HepG2 (cell line): ENCODE data around the gene RPSA. TPM values are rescaled to one million over a fixed set of nuclear protein-coding genes. Genes with fewer than 3 reads are reported as not detected.
A peak's percentile ranks its signal among the peaks of the same experiment; 100 is the strongest.

Experiments used
- ATAC-seq: fragments of 200-7000 bp; cut with Tn5 transposase; 3 replicates; pipeline ENCODE4 v1.9.1; 2020; ENCODE audit warnings: mild to moderate bottlenecking, moderate library complexity
- BruUV-seq: library from RNA; stranded (reverse); fragments of 400-500 nt; replicated peaks from 2 replicates; lab custom pipeline; 2021; lab: Mats Ljungman, UMichigan
- CTCF ChIA-PET: fragments of 300-600 bp; formaldehyde crosslinking; extraction: SDS; loops from one replicate; lab custom pipeline; 2021; ENCODE audit warnings: low total read pairs, inconsistent platforms, low intra/inter-chr PET ratio; lab: Yijun Ruan, JAX
- POLR2A ChIA-PET: fragments of 350-600 bp; sonication (Branson Sonifier 250); formaldehyde crosslinking; loops from one replicate; lab custom pipeline; 2020; ENCODE audit warnings: antibody characterized with exemption, inconsistent platforms; lab: Yijun Ruan, JAX
- DNase-seq: peaks from one replicate; pipeline ENCODE4 v3.0.0-alpha.2; 2015; ENCODE audit warnings: low spot score
- FAIRE-seq: peaks from 3 replicates; lab custom pipeline; 2011; peaks lifted over from hg19 to GRCh38; lab: Jason Lieb, UNC
- H2AFZ ChIP-seq: one replicate; pipeline ENCODE4 v1.6.1; 2011; ENCODE audit warnings: low read length, inconsistent platforms
- H3K27ac ChIP-seq: fragments of 300-600 bp; 3 replicates; pipeline ENCODE4 v1.8.0; 2011; ENCODE audit warnings: mixed run types, mild to moderate bottlenecking, mixed read lengths, low read length, inconsistent platforms; ENCODE audit not compliant: insufficient read depth; ENCODE audit errors: extremely low read length
- H3K27me3 ChIP-seq, 2 experiments: fragments of 200-600 bp in 1 of 2; 2 replicates in 1 of 2; 3 replicates in 1 of 2; pipeline versions ENCODE4 v1.6.0 to v1.8.0; 2011; ENCODE audit warnings: low read length in 2 of 2, mild to moderate bottlenecking in 2 of 2, moderate library complexity in 2 of 2, inconsistent platforms in 1 of 2; ENCODE audit not compliant: insufficient read depth in 2 of 2, control insufficient read depth in 1 of 2
- H3K36me3 ChIP-seq, 2 experiments: fragments of 200-600 bp in 1 of 2; replicated peaks in 1 of 2; 2 replicates in 1 of 2; 3 replicates in 1 of 2; pipeline versions ENCODE4 v1.5.1 to v1.8.0; 2011; ENCODE audit warnings: low read length in 2 of 2, inconsistent platforms in 1 of 2; ENCODE audit not compliant: insufficient read depth in 2 of 2, control insufficient read depth in 1 of 2
- H3K4me1 ChIP-seq: 2 replicates; pipeline ENCODE4 v1.5.1; 2012; ENCODE audit warnings: low read length, inconsistent platforms; ENCODE audit not compliant: insufficient read depth
- H3K4me2 ChIP-seq: 2 replicates; pipeline ENCODE4 v1.6.0; 2011; ENCODE audit warnings: low read depth, low read length, inconsistent platforms
- H3K4me3 ChIP-seq, 3 experiments: fragments of 200-600 bp in 1 of 3; sonication (generic), shearing (Covaris generic) in 1 of 3; replicated peaks in 1 of 3; 2 replicates each; pipeline ENCODE4 v1.5.1; 2011 to 2016; ENCODE audit warnings: low read length in 3 of 3, inconsistent platforms in 2 of 3, low read depth in 2 of 3, mild to moderate bottlenecking in 2 of 3, control low read depth in 1 of 3, mixed read lengths in 1 of 3; ENCODE audit not compliant: insufficient read depth in 1 of 3
- H3K79me2 ChIP-seq: one replicate; pipeline ENCODE4 v1.6.1; 2011; ENCODE audit warnings: low read length, inconsistent platforms; ENCODE audit not compliant: insufficient read depth
- H3K9ac ChIP-seq: 2 replicates; pipeline ENCODE4 v1.6.0; 2011; ENCODE audit warnings: mild to moderate bottlenecking, low read depth, low read length, inconsistent platforms; ENCODE audit not compliant: insufficient read depth
- H3K9me3 ChIP-seq: 2 replicates; pipeline ENCODE4 v1.5.1; 2012; ENCODE audit warnings: mild to moderate bottlenecking, low read length
- H4K20me1 ChIP-seq: 2 replicates; pipeline ENCODE4 v1.6.0; 2011; ENCODE audit warnings: inconsistent platforms, mild to moderate bottlenecking, low read length, moderate library complexity; ENCODE audit not compliant: insufficient read depth
- ESRRA ChIP-seq: sonication (generic); formaldehyde crosslinking; IDR thresholded peaks from 2 replicates; pipeline ENCODE4 v1.5.1; 2020; ENCODE audit warnings: mild to moderate bottlenecking, low read depth, missing genetic modification reagents
- FOXJ3 ChIP-seq: sonication (generic); formaldehyde crosslinking; IDR thresholded peaks from 2 replicates; pipeline ENCODE4 v1.4.0; 2020; ENCODE audit warnings: missing genetic modification reagents, mild to moderate bottlenecking, borderline replicate concordance
- HDAC1 ChIP-seq: sonication (generic); formaldehyde crosslinking; IDR thresholded peaks from 2 replicates; pipeline ENCODE4 v1.5.1; 2020; ENCODE audit warnings: mild to moderate bottlenecking, missing genetic modification reagents
- MAZ ChIP-seq, 2 experiments: sonication (generic) in 1 of 2; formaldehyde crosslinking in 1 of 2; IDR thresholded peaks; 2 replicates each; pipeline versions ENCODE4 v1.5.0 to v1.6.1; 2012 to 2020; ENCODE audit warnings: low read depth in 2 of 2, mild to moderate bottlenecking in 2 of 2, borderline replicate concordance in 1 of 2, improper control_type of control experiment in 1 of 2, low read length in 1 of 2, missing genetic modification reagents in 1 of 2, moderate library complexity in 1 of 2
- MED8 ChIP-seq: sonication (generic); formaldehyde crosslinking; IDR thresholded peaks from 2 replicates; pipeline ENCODE4 v1.8.1; 2023; ENCODE audit warnings: mild to moderate bottlenecking, missing genetic modification reagents; ENCODE audit not compliant: insufficient replicate concordance
- MYC ChIP-seq: sonication (generic); formaldehyde crosslinking; IDR thresholded peaks from 2 replicates; pipeline ENCODE4 v1.9.0; 2021; ENCODE audit warnings: missing genetic modification reagents, borderline replicate concordance
- NFYB ChIP-seq: sonication (generic); formaldehyde crosslinking; IDR thresholded peaks from 2 replicates; pipeline ENCODE4 v1.4.0; 2020; ENCODE audit warnings: missing genetic modification reagents
- RAD21 ChIP-seq: fragments of 450-650 bp; formaldehyde crosslinking; IDR thresholded peaks from 2 replicates; pipeline ENCODE4 v1.5.0; 2020; ENCODE audit warnings: mild to moderate bottlenecking
- REXO4 ChIP-seq: sonication (generic); formaldehyde crosslinking; IDR thresholded peaks from 2 replicates; pipeline ENCODE4 v1.8.0; 2022; ENCODE audit warnings: missing genetic modification reagents, mild to moderate bottlenecking, borderline replicate concordance
- SIX4 ChIP-seq: sonication (generic); formaldehyde crosslinking; IDR thresholded peaks from 2 replicates; pipeline ENCODE4 v1.4.0; 2020; ENCODE audit warnings: missing genetic modification reagents
- SOX5 ChIP-seq: IDR thresholded peaks from 2 replicates; pipeline ENCODE4 v1.6.1; 2016; ENCODE audit warnings: borderline replicate concordance
- SRSF9 ChIP-seq: fragments of 200-400 bp; formaldehyde crosslinking; IDR thresholded peaks from 2 replicates; pipeline ENCODE4 v1.6.1; 2018; ENCODE audit warnings: borderline replicate concordance, mild to moderate bottlenecking, low read depth, low read length; ENCODE audit not compliant: insufficient read depth, poor library complexity, severe bottlenecking
- ZNF20 ChIP-seq: sonication (generic); formaldehyde crosslinking; IDR thresholded peaks from 2 replicates; pipeline ENCODE4 v1.4.0; 2020; ENCODE audit warnings: mild to moderate bottlenecking, moderate library complexity, missing genetic modification reagents
- ZNF775 ChIP-seq: sonication (generic); formaldehyde crosslinking; IDR thresholded peaks from 2 replicates; pipeline ENCODE4 v1.4.0; 2020; ENCODE audit warnings: missing genetic modification reagents, mild to moderate bottlenecking, moderate library complexity, borderline replicate concordance
- WGBS: methylation state at CpG from one replicate; pipeline ENCODE4 v1.1.6; 2017; ENCODE audit warnings: low lambda C conversion rate; 5-methylcytosine and 5-hydroxymethylcytosine counted together
- in situ Hi-C: cut with HindIII; loops from 2 replicates; pipeline ENCODE4 v1.10.0; 2017; ENCODE audit warnings: low pct_unique_long_range_greater_than_20kb; ENCODE audit not compliant: extremely low pct_ligation_motif_present
- intact Hi-C: fragments of 100-400 bp; cut with micrococcal nuclease; formaldehyde crosslinking; loops from one replicate; pipeline ENCODE4 v1.10.0; 2022; ENCODE audit not compliant: unreplicated experiment
- polyA plus RNA-seq, 8 experiments: library from polyadenylated mRNA; depleted of rRNA in 3 of 8; stranded (reverse) in 7 of 8; unstranded in 1 of 8; fragments of >200 nt; fragmentation: Illumina TruSeq in 4 of 8; extraction: Trizol in 4 of 8; gene quantifications; 2 replicates each; pipeline versions ENCODE4 v1.2.1 to v1.2.3, GENCODE V29; 2011 to 2016; ENCODE audit warnings: low read depth in 4 of 8, missing spikeins in 1 of 8, mixed read lengths in 1 of 8; ENCODE audit not compliant: insufficient read depth in 1 of 8
- total RNA-seq, 5 experiments: library from RNA; depleted of rRNA; stranded (reverse); fragments of >200 nt; fragmentation: Illumina TruSeq; extraction: Trizol; gene quantifications; 2 replicates each; pipeline ENCODE4 v1.2.3, GENCODE V29; 2016; ENCODE audit warnings: low read depth in 1 of 5
- TF ChIP-seq, protein P1 (sequence below): sonication (generic); formaldehyde crosslinking; IDR thresholded peaks from 2 replicates; pipeline ENCODE4 v1.8.1; 2023; ENCODE audit warnings: mild to moderate bottlenecking, missing genetic modification reagents
- TF ChIP-seq, protein P2 (sequence below): sonication (generic); formaldehyde crosslinking; IDR thresholded peaks from 2 replicates; pipeline ENCODE4 v1.4.0; 2020; ENCODE audit warnings: missing genetic modification reagents

The RPSA gene
- total and polyA plus RNA-seq, 2 of the 13 experiments (the other 11 are each of a cell fraction or from before 2014, with no cell fraction given) = 1,683 to 3,226 TPM

DNA sequence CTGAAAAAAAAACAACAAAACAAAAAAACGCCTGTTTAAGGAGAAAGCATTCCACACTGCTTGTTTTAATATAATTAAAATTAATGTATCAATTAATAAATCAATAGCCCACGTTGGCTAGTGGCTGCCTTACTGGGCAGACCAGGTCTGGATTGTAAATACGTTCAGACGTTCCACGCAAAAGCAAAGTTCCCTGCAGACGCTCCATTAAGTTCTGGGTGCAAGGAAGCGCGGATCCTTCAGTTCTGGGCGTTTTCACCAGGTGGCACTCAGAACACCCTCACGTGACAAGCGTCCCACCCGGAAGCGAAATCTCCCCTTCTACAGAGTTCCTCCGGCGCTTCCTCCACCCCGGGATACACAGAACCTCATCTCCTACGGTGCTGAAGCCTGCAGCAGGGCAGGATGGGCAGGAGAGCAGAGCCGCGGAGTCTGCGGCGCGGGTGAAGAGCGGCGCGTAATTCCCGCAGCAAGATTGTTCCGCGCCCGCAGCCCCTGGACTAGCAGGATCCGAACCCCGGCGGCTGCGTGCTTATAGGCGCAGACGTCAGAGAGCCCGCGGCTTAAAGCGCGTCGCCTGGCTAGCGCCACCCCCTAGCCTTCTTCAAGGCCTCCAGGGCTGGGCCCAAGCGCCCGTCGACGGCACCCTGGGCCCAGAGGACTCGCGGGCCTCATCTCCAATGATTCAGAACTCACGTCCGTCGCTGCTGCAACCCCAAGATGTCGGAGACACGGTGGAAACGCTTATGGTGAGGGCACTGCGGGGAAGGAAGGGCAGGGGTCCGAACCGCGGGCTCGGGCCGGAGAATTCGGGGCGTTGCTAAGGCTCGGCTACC lies 23.3 kb upstream of the RPSA start, which contains the start of gene SLC25A38:
Gene SLC25A38, plus strand, starts transcription at position 326 of the 836 bp plus-strand sequence. Its CDS starts 355 bp downstream, at position 681.
- ChIA-PET CTCF (no interaction called here), POLR2A (interaction anchor here (0.8 to 1.5 kb wide), 4 partner anchors 19 to 206 kb away, joined by 3 to 19 read pairs (median 4); partner anchors contain the start of gene RPSA)
- ATAC-seq = peak; percentile 86
- Histone ChIP-seq H3K9me3 (no peaks in the 10 kb centered on the region), H3K4me3 (peak within 1 kb of the TSS; percentile 84 to 89 (median 86)), H3K9ac (peak within 1 kb of the TSS; percentile 86), H4K20me1 (peaks cover 25% of the 10 kb centered on the region), H3K79me2 (peaks cover 43% of the 10 kb centered on the region), H2AFZ (peak within 1 kb of the TSS; percentile 32), H3K4me1 (peaks cover 56% of the 10 kb centered on the region), H3K27me3 (no peaks in the 10 kb centered on the region), H3K27ac (peak within 1 kb of the TSS; percentile 89), H3K4me2 (peak within 1 kb of the TSS; percentile 73), H3K36me3 (no peaks in the 10 kb centered on the region; a peak in 2 of 5 replicates)
- in situ Hi-C loops (loop anchor here (10.0 kb wide), 1 partner anchor 198 kb away; no protein-coding TSS in a partner anchor), intact Hi-C loops (no loop called here)
- DNase-seq = peak; percentile 82
- BruUV-seq = TSS peak; percentile 67
- 2% methylated on average over 9 of the region's 62 CpGs for WGBS
- peak; percentile 92 for FAIRE-seq
- TF ChIP-seq MED8 (CRISPR knock-in tag) (peak; percentile 45), ZNF20 (CRISPR knock-in tag) (no peak), SIX4 (CRISPR knock-in tag) (peak; percentile 81), REXO4 (CRISPR knock-in tag) (0 out of 2 replicates have a peak, but pooled peaks have one; percentile 27), NFYB (CRISPR knock-in tag) (0 out of 2 replicates have a peak, but pooled peaks have one; percentile 21), ESRRA (CRISPR knock-in tag) (peak; percentile 48; the same call in 1 of the 2 replicates), MAZ (IDR thresholded peaks at IDR 0.05; ENCODE audit: borderline replicate concordance, low read depth, low read length) (no peak), MAZ (CRISPR knock-in tag; IDR thresholded peaks at IDR 0.05; ENCODE audit: low read depth) (no peak; the same call in 1 of the 2 replicates), MYC (CRISPR knock-in tag) (peak; percentile 30), SRSF9 (no peak), RAD21 (no peak; the same call in 1 of the 2 replicates), SOX5 (CRISPR knock-in tag) (0 out of 2 replicates have a peak, but pooled peaks have one; percentile 14), HDAC1 (peak; percentile 83), FOXJ3 (CRISPR knock-in tag) (peak; percentile 41; the same call in 1 of the 2 replicates), ZNF775 (peak; percentile 73; the same call in 1 of the 2 replicates)
- TF ChIP-seq, protein P1, sequence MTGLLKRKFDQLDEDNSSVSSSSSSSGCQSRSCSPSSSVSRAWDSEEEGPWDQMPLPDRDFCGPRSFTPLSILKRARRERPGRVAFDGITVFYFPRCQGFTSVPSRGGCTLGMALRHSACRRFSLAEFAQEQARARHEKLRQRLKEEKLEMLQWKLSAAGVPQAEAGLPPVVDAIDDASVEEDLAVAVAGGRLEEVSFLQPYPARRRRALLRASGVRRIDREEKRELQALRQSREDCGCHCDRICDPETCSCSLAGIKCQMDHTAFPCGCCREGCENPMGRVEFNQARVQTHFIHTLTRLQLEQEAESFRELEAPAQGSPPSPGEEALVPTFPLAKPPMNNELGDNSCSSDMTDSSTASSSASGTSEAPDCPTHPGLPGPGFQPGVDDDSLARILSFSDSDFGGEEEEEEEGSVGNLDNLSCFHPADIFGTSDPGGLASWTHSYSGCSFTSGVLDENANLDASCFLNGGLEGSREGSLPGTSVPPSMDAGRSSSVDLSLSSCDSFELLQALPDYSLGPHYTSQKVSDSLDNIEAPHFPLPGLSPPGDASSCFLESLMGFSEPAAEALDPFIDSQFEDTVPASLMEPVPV = 0 out of 2 replicates have a peak, but pooled peaks have one; percentile 2
- TF ChIP-seq, protein P2, sequence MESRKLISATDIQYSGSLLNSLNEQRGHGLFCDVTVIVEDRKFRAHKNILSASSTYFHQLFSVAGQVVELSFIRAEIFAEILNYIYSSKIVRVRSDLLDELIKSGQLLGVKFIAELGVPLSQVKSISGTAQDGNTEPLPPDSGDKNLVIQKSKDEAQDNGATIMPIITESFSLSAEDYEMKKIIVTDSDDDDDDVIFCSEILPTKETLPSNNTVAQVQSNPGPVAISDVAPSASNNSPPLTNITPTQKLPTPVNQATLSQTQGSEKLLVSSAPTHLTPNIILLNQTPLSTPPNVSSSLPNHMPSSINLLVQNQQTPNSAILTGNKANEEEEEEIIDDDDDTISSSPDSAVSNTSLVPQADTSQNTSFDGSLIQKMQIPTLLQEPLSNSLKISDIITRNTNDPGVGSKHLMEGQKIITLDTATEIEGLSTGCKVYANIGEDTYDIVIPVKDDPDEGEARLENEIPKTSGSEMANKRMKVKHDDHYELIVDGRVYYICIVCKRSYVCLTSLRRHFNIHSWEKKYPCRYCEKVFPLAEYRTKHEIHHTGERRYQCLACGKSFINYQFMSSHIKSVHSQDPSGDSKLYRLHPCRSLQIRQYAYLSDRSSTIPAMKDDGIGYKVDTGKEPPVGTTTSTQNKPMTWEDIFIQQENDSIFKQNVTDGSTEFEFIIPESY (CRISPR knock-in tag) = 0 out of 2 replicates have a peak, but pooled peaks have one; percentile 6
